Measurements from ENCODE around the gene TRPC4.

- TF ChIP-seq CTCF (IDR thresholded peaks at IDR 0.05) (no peak), EP300 (IDR thresholded peaks at IDR 0.05) (no peak), POLR2A (IDR thresholded peaks at IDR 0.05) (no peak)
These were observed 37.3 kb upstream of the TRPC4 start for GRCh38 chr13:37906880-37907279.
